Colonic mucosa (tissue), 4 donors: ENCODE measurements around the gene SEC24D. TPM values are rescaled to one million over a fixed set of nuclear protein-coding genes. Genes with fewer than 3 reads are reported as not detected.
A peak's percentile ranks its signal among the peaks of the same experiment; 100 is the strongest.

Source experiments
- DNase-seq: peaks from one replicate; pipeline ENCODE4 v3.0.0-alpha.2; 2020
- H3K27ac ChIP-seq: fragments of 200-600 bp; one replicate; pipeline ENCODE4 v1.8.0; 2021
- H3K27me3 ChIP-seq: fragments of 200-600 bp; one replicate; pipeline ENCODE4 v1.8.0; 2021
- H3K36me3 ChIP-seq: fragments of 200-600 bp; one replicate; pipeline ENCODE4 v1.8.0; 2021
- H3K4me1 ChIP-seq: fragments of 200-600 bp; one replicate; pipeline ENCODE4 v1.8.0; 2021; ENCODE audit warnings: mild to moderate bottlenecking
- H3K4me3 ChIP-seq: fragments of 200-600 bp; one replicate; pipeline ENCODE4 v1.8.0; 2021
- H3K9ac ChIP-seq, 2 donors: one replicate each; pipeline ENCODE4 v1.7.0; 2013; ENCODE audit warnings: control low read depth in 2 of 2, low read depth in 2 of 2, low read length in 2 of 2
- H3K9me3 ChIP-seq: fragments of 200-600 bp; one replicate; pipeline ENCODE4 v1.8.0; 2021
- CTCF ChIP-seq: fragments of 200-600 bp; IDR thresholded peaks from one replicate; pipeline ENCODE4 v1.8.0; 2022; ENCODE audit warnings: antibody characterized with exemption, mild to moderate bottlenecking
- intact Hi-C: fragments of 100-400 bp; cut with DNase I; formaldehyde crosslinking; loops from one replicate; pipeline ENCODE4 v1.14.1; 2022
- total RNA-seq, 2 donors: library from RNA; stranded (reverse); fragmentation: NEBNext Ultra II Directional in 1 of 2; extraction: Animal tissue kit (Norgen Biotek cat#: 25700) in 1 of 2; gene quantifications; one replicate each; pipeline ENCODE4 v1.2.1, GENCODE V29; 2021
- donor health status: healthy.
- donor health status: DM: no; HTN: no; CAD: no.
- donor health status: DM: no; HTN: no; CAD: no.

Gene SEC24D
- total RNA-seq, 2 donors from 2014 or later = 71.8 to 77.0 TPM

- H3K4me1 ChIP-seq = no peaks in the 10 kb centered on the region
- no peak for TF ChIP-seq CTCF
- H3K27ac ChIP-seq = no peak overlapping the region
- H3K4me3 ChIP-seq = peak overlapping the region; percentile 15
- intact Hi-C loops = no loop called here
- no peaks in the 10 kb centered on the region for H3K27me3 ChIP-seq
- no peak overlapping the region for H3K9ac ChIP-seq
- DNase-seq = no peak
- H3K36me3 ChIP-seq = no peaks in the 10 kb centered on the region
- no peaks in the 10 kb centered on the region for H3K9me3 ChIP-seq
These were observed 14.1 kb upstream of the SEC24D start for GRCh38 chr4:118849867-118850487.

DNA sequence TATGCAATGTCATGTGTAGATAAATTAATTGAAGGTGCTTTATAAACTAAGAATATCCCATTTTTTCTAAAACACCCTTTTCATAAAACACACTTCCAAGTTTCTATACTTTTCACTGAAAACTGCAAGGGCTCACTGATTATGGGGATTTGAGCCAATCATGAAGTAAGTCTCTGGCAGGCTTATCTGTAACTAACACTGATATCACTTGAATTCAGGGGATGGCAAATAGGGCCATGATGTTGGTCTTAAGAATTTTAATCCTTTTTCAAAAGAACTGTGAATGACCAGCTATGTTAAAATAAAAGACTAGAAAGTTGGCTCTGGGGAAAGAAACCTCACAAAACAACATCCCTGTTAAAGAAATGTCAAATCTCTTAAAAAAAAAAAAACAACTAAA lies 13.0 kb upstream of the SEC24D start:
- TF ChIP-seq CTCF = no peak
- no peaks in the 10 kb centered on the region for H3K27me3 ChIP-seq
- H3K4me3 ChIP-seq = no peak overlapping the region

GRCh38 chr4:118848242-118848641 lies 12.3 kb upstream of the SEC24D start:
- no peak overlapping the region for H3K9ac ChIP-seq
- intact Hi-C loops = no loop called here
- H3K36me3 ChIP-seq = no peaks in the 10 kb centered on the region
- H3K4me3 ChIP-seq = no peak overlapping the region
- H3K27me3 ChIP-seq = no peaks in the 10 kb centered on the region
- TF ChIP-seq CTCF = no peak
- DNase-seq = no peak
- H3K27ac ChIP-seq = no peak overlapping the region
- no peaks in the 10 kb centered on the region for H3K9me3 ChIP-seq
- H3K4me1 ChIP-seq = no peaks in the 10 kb centered on the region

More for the DNA sequence above, 13.0 kb upstream of the SEC24D start:
- intact Hi-C loops = no loop called here
- no peak overlapping the region for H3K27ac ChIP-seq
- no peak for DNase-seq
- H3K9me3 ChIP-seq = no peaks in the 10 kb centered on the region
- no peaks in the 10 kb centered on the region for H3K4me1 ChIP-seq
- H3K36me3 ChIP-seq = no peaks in the 10 kb centered on the region
- H3K9ac ChIP-seq = no peak overlapping the region

DNA sequence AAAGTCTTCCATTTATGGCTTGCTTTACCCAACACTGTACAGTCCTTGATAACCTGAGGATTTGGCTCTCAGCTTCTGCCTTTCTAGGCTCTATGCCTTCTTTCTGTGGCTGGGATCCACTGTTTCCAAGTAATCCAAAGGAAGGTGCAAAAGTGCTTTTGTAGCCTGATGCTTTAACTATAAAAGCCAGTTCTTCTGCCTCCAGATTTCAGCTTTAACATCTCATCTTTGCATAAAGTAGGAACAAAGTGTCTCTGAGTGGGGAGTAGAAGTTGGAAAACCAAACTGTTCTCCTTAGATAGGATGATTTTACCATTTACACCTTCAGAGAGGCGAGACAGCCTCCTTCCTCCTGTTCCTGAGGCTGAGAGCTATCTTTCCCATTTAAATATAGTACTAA lies 11.1 kb upstream of the SEC24D start:
- Histone ChIP-seq H3K4me3 (no peak overlapping the region), H3K27ac (no peak overlapping the region), H3K9me3 (no peaks in the 10 kb centered on the region), H3K36me3 (no peaks in the 10 kb centered on the region), H3K9ac (no peak overlapping the region), H3K27me3 (no peaks in the 10 kb centered on the region), H3K4me1 (no peaks in the 10 kb centered on the region)
- TF ChIP-seq CTCF = no peak
- intact Hi-C loops = no loop called here
- DNase-seq = no peak

DNA sequence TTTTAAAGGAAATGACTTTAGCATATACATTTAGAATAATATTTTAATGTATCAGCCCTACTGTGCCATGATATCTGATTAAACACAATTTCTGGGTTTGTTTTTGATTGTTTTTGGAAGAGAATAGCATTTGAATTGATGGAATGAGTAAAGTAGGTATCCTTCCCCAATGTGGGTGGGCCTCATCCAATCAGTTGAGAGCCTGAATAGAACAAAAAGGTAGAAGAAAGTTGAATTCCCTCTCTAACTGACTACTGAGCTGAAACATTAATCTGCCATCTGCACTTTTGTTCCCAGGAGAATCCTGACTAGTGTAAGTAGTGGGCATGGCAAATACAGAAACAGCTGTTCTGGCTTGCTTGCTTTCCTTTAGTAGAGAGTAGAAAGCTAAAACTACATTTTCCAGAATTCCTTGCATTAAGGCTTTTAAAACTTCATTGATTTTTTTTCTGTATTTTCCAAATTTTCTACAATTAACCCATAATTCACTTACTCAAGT lies 9.7 kb upstream of the SEC24D start:
- no peaks in the 10 kb centered on the region for H3K27me3 ChIP-seq
- DNase-seq = no peak
- no peak overlapping the region for H3K4me3 ChIP-seq
- TF ChIP-seq CTCF = no peak
- H3K4me1 ChIP-seq = no peaks in the 10 kb centered on the region
- no peaks in the 10 kb centered on the region for H3K9me3 ChIP-seq
- intact Hi-C loops = no loop called here
- H3K9ac ChIP-seq = no peak overlapping the region
- H3K36me3 ChIP-seq = no peaks in the 10 kb centered on the region
- H3K27ac ChIP-seq = no peak overlapping the region
